Hepatocyte (in vitro differentiated cells): ENCODE data around the gene SERPINB11. TPM values are rescaled to one million over a fixed set of nuclear protein-coding genes. Genes with fewer than 3 reads are reported as not detected.
A peak's percentile ranks its signal among the peaks of the same experiment; 100 is the strongest.

ENCODE experiments used
- DNase-seq: peaks from one replicate; pipeline ENCODE4 v3.0.0-alpha.2; 2016; ENCODE audit warnings: low spot score
- H2AFZ ChIP-seq: fragments of 200-600 bp; sonication (generic); 2 replicates; pipeline ENCODE4 v1.6.0; 2016; ENCODE audit warnings: antibody characterized with exemption, mild to moderate bottlenecking
- H3K27ac ChIP-seq: fragments of 200-600 bp; sonication (generic); 2 replicates; pipeline ENCODE4 v1.5.1; 2016; ENCODE audit warnings: mild to moderate bottlenecking
- H3K27me3 ChIP-seq: fragments of 200-600 bp; sonication (generic); 2 replicates; pipeline ENCODE4 v1.6.1; 2016
- H3K36me3 ChIP-seq: fragments of 200-600 bp; sonication (generic); replicated peaks from 2 replicates; pipeline ENCODE4 v1.5.1; 2016; ENCODE audit warnings: low read depth; ENCODE audit not compliant: insufficient read depth
- H3K4me1 ChIP-seq: fragments of 200-600 bp; sonication (generic); 2 replicates; pipeline ENCODE4 v1.5.1; 2016; ENCODE audit warnings: mild to moderate bottlenecking, moderate library complexity; ENCODE audit not compliant: insufficient read depth
- H3K4me2 ChIP-seq: fragments of 200-600 bp; sonication (generic); 2 replicates; pipeline ENCODE4 v1.6.0; 2016
- H3K4me3 ChIP-seq: fragments of 200-600 bp; sonication (generic); 2 replicates; pipeline ENCODE4 v1.5.1; 2016; ENCODE audit warnings: mild to moderate bottlenecking
- H3K79me2 ChIP-seq: fragments of 200-600 bp; sonication (generic); 2 replicates; pipeline ENCODE4 v1.6.0; 2017; ENCODE audit warnings: mild to moderate bottlenecking
- H3K9me2 ChIP-seq: fragments of 200-600 bp; sonication (generic); replicated peaks from 2 replicates; pipeline ENCODE4 v1.6.0; 2017; ENCODE audit warnings: mild to moderate bottlenecking; ENCODE audit not compliant: insufficient read depth
- H3K9me3 ChIP-seq: fragments of 200-600 bp; sonication (generic); 2 replicates; pipeline ENCODE4 v1.5.1; 2016; ENCODE audit warnings: low read depth, mild to moderate bottlenecking
- H4K20me1 ChIP-seq: fragments of 200-600 bp; sonication (generic); 2 replicates; pipeline ENCODE4 v1.6.0; 2016; ENCODE audit warnings: mild to moderate bottlenecking; ENCODE audit not compliant: insufficient read depth, poor library complexity, severe bottlenecking
- EZH2 ChIP-seq: fragments of 200-600 bp; sonication (generic); IDR thresholded peaks from 2 replicates; pipeline ENCODE4 v1.6.1; 2016; ENCODE audit warnings: antibody characterized with exemption, mild to moderate bottlenecking, borderline replicate concordance
- EZH2phosphoT487 ChIP-seq: fragments of 200-600 bp; sonication (generic); IDR thresholded peaks from one replicate; pipeline ENCODE4 v1.6.1; 2018; ENCODE audit warnings: antibody characterized with exemption, mild to moderate bottlenecking, low read depth, moderate library complexity; ENCODE audit not compliant: unreplicated experiment, severe bottlenecking
- WGBS: methylation state at CpG from one replicate; pipeline ENCODE4 v1.1.6; 2016; ENCODE audit warnings: low lambda C conversion rate; ENCODE audit errors: missing lambda C conversion rate; 5-methylcytosine and 5-hydroxymethylcytosine counted together
- polyA plus RNA-seq: library from polyadenylated mRNA; unstranded; fragments of >200 nt; fragmentation: Nextera tagmentation; extraction: Ambion mirVana; gene quantifications from 2 replicates; pipeline ENCODE4 v1.2.1, GENCODE V29; 2016
- total RNA-seq: library from RNA; depleted of rRNA; stranded (reverse); fragments of >200 nt; gene quantifications from 2 replicates; pipeline ENCODE4 v1.2.3, GENCODE V29; 2014
- TF ChIP-seq, protein P1 (sequence below): fragments of 200-600 bp; sonication (generic); IDR thresholded peaks from 2 replicates; pipeline ENCODE4 v1.5.1; 2016; ENCODE audit warnings: antibody characterized with exemption, mild to moderate bottlenecking; ENCODE audit not compliant: poor library complexity

The SERPINB11 gene
- total and polyA plus RNA-seq, 2 experiments from 2014 or later: not detected

DNA sequence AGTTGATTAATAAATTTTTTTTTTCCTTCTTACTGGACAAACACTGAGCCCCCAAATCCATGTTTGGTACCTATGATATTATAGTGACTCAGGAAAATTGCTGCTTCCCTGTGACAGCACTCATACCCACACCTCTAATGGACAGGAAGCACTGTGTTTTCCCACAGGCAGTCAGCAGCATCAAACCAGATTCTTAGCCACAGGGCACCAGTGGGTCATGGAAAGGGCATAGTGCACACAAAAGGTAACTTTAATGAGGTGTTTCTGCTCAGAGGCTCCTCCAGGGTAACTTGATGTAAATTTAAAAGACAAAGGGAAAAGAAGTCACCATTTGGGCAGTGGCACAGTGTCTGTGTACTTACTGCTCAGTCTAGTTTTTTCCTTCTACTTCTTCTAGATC is 34.1 kb downstream of the SERPINB11 start:
- no peaks in the 10 kb centered on the region for H3K36me3 ChIP-seq
- no peaks in the 10 kb centered on the region for H3K79me2 ChIP-seq
- H3K27ac ChIP-seq: no peak overlapping the region
- H3K4me3 ChIP-seq: no peak overlapping the region
- no peaks in the 10 kb centered on the region for H3K9me3 ChIP-seq
- no peaks in the 10 kb centered on the region for H3K27me3 ChIP-seq
- no peaks in the 10 kb centered on the region for H4K20me1 ChIP-seq
- H3K4me2 ChIP-seq: no peak overlapping the region
- no peaks in the 10 kb centered on the region for H3K4me1 ChIP-seq
- H3K9me2 ChIP-seq: no peaks in the 10 kb centered on the region
- H2AFZ ChIP-seq: no peak overlapping the region
- TF ChIP-seq, protein P1, sequence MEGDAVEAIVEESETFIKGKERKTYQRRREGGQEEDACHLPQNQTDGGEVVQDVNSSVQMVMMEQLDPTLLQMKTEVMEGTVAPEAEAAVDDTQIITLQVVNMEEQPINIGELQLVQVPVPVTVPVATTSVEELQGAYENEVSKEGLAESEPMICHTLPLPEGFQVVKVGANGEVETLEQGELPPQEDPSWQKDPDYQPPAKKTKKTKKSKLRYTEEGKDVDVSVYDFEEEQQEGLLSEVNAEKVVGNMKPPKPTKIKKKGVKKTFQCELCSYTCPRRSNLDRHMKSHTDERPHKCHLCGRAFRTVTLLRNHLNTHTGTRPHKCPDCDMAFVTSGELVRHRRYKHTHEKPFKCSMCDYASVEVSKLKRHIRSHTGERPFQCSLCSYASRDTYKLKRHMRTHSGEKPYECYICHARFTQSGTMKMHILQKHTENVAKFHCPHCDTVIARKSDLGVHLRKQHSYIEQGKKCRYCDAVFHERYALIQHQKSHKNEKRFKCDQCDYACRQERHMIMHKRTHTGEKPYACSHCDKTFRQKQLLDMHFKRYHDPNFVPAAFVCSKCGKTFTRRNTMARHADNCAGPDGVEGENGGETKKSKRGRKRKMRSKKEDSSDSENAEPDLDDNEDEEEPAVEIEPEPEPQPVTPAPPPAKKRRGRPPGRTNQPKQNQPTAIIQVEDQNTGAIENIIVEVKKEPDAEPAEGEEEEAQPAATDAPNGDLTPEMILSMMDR: no peak
- TF ChIP-seq EZH2phosphoT487: no peak
- TF ChIP-seq EZH2: no peak
- DNase-seq: no peak

DNA sequence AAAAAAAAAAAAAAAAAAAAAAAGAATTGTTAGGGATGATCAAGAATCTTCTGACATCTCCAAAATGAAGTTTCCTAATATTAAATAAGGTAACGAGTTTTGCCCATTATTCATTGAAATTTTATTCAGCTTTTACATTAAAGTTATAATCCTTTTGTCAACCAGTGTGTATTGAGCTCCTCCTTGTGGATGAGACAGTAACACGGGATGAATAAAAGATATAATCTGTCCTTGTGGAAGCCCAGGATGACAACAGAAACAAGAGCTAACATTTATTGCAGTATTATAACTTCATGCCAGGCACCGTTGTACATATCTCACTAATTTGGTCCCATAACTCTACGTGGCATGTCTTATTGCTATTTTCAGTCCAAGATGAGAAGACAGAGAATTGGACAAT is 39.0 kb downstream of the SERPINB11 start:
- Histone ChIP-seq H3K36me3 (no peaks in the 10 kb centered on the region), H3K79me2 (no peaks in the 10 kb centered on the region), H3K9me3 (no peaks in the 10 kb centered on the region), H3K4me3 (no peak overlapping the region), H3K27me3 (no peaks in the 10 kb centered on the region), H3K27ac (no peak overlapping the region), H4K20me1 (no peaks in the 10 kb centered on the region), H3K9me2 (no peaks in the 10 kb centered on the region), H3K4me2 (no peak overlapping the region), H2AFZ (no peak overlapping the region), H3K4me1 (no peaks in the 10 kb centered on the region)
- WGBS: 66% methylated on average over 4 of the region's 4 CpGs
- no peak for TF ChIP-seq EZH2phosphoT487
- TF ChIP-seq, protein P1: peak; percentile 54
- no peak for DNase-seq

DNA sequence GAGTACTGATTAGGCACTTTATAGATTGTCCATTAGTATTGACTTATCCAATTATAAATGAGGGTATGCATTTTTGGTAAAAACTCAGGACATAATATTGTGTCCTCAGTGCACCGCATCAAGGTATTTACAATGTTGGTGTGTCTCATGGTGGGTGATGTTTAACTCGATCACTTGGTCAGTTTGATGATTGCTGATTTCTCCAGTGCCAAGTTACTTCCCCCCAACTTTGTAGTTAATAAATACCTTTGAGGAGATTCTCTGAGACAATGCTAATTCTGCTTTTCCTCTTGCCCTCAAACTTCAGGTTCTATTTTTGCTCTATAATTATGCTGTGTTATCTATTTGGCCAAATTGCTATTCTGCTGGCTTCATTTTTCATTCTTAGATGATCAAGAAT is 44.2 kb downstream of the SERPINB11 start:
- DNase-seq: no peak
- no peaks in the 10 kb centered on the region for H3K9me3 ChIP-seq
- no peaks in the 10 kb centered on the region for H3K4me1 ChIP-seq
- H3K79me2 ChIP-seq: no peaks in the 10 kb centered on the region
- H3K36me3 ChIP-seq: no peaks in the 10 kb centered on the region
- WGBS: 74% methylated on average over 2 of the region's 2 CpGs
- no peaks in the 10 kb centered on the region for H4K20me1 ChIP-seq
- H3K4me3 ChIP-seq: no peak overlapping the region
- H3K9me2 ChIP-seq: no peaks in the 10 kb centered on the region
- H2AFZ ChIP-seq: no peak overlapping the region
- TF ChIP-seq EZH2 (no peak), EZH2phosphoT487 (no peak)
- TF ChIP-seq, protein P1: no peak
- no peak overlapping the region for H3K27ac ChIP-seq
- no peaks in the 10 kb centered on the region for H3K27me3 ChIP-seq
- no peak overlapping the region for H3K4me2 ChIP-seq

DNA sequence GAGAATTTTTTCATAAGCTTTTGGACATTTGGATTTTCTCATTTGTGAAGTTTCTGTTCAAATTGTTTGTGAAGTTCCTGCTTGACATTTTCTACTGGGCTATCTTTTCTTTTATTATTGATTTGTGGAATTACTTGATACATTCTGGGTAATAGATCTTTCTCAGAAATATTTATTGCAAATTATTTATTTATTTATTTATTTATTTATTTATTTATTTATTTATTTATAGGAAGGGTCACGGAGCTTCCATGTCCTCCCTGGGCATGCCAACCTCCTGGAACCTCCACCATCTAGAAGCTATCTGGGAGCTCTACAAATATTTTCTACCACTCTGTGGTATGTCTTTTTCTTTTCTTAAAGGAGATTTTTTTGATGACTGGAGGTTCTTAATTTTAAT is 46.7 kb downstream of the SERPINB11 start:
- H3K79me2 ChIP-seq: no peaks in the 10 kb centered on the region
- no peaks in the 10 kb centered on the region for H3K9me3 ChIP-seq
- no peaks in the 10 kb centered on the region for H3K9me2 ChIP-seq
- no peak overlapping the region for H3K27ac ChIP-seq
- H3K27me3 ChIP-seq: no peaks in the 10 kb centered on the region
- no peak overlapping the region for H3K4me2 ChIP-seq
- no peaks in the 10 kb centered on the region for H3K36me3 ChIP-seq
- no peak for DNase-seq
- 81% methylated on average over 1 of the region's 1 CpG for WGBS
- no peak overlapping the region for H3K4me3 ChIP-seq
- H2AFZ ChIP-seq: no peak overlapping the region
- TF ChIP-seq, protein P1: no peak
- TF ChIP-seq EZH2phosphoT487 (no peak), EZH2 (no peak)
- no peaks in the 10 kb centered on the region for H4K20me1 ChIP-seq
- H3K4me1 ChIP-seq: no peaks in the 10 kb centered on the region
